Right lobe of liver (tissue), 6 donors: ENCODE results near the gene AUH. TPM values are rescaled to one million over a fixed set of nuclear protein-coding genes. Genes with fewer than 3 reads are reported as not detected.

ENCODE experiments used
- ATAC-seq, 4 donors: fragments of 200-7000 bp; cut with Tn5 transposase; one replicate each; pipeline ENCODE4 v1.9.1; 2020; ENCODE audit warnings: mild to moderate bottlenecking in 4 of 4, moderate library complexity in 4 of 4
- DNase-seq, 3 donors: peaks; one replicate each; pipeline ENCODE4 v3.0.0-alpha.2; 2020
- H3K27ac ChIP-seq, 3 donors: fragments of 200-600 bp; one replicate each; pipeline ENCODE4 v1.8.0; 2022
- H3K27me3 ChIP-seq, 2 donors: fragments of 200-600 bp; one replicate each; pipeline ENCODE4 v1.8.0; 2022
- H3K36me3 ChIP-seq, 4 donors: fragments of 200-600 bp; sonication (generic) in 1 of 4; one replicate each; pipeline versions ENCODE4 v1.5.1 to v1.8.0; 2017 to 2022; ENCODE audit warnings: control low read depth in 1 of 4
- H3K4me1 ChIP-seq, 4 donors: fragments of 200-600 bp; sonication (generic) in 1 of 4; one replicate each; pipeline versions ENCODE4 v1.5.1 to v1.8.0; 2017 to 2022; ENCODE audit warnings: control low read depth in 1 of 4
- H3K4me3 ChIP-seq, 3 donors: fragments of 200-600 bp; one replicate each; pipeline ENCODE4 v1.8.0; 2022
- H3K9me3 ChIP-seq, 4 donors: fragments of 200-600 bp; sonication (generic) in 1 of 4; one replicate each; pipeline versions ENCODE4 v1.5.1 to v1.8.0; 2017 to 2022; ENCODE audit warnings: control low read depth in 1 of 4
- CTCF ChIP-seq, 4 donors: fragments of 200-600 bp in 3 of 4; fragments of 450-650 bp in 1 of 4; IDR thresholded peaks; one replicate each; pipeline versions ENCODE4 v1.5.1 to v1.8.0; 2016 to 2022; ENCODE audit warnings: antibody characterized with exemption in 4 of 4, mild to moderate bottlenecking in 2 of 4
- POLR2A ChIP-seq: fragments of 450-650 bp; IDR thresholded peaks from one replicate; pipeline ENCODE4 v1.6.1; 2017; ENCODE audit warnings: antibody characterized with exemption, mild to moderate bottlenecking
- WGBS: methylation state at CpG from one replicate; pipeline ENCODE4 v1.1.6; 2018; ENCODE audit warnings: low coverage, low lambda C conversion rate; ENCODE audit not compliant: insufficient coverage; ENCODE audit errors: missing lambda C conversion rate; 5-methylcytosine and 5-hydroxymethylcytosine counted together
- intact Hi-C, 2 donors: fragments of 100-400 bp; cut with DNase I; formaldehyde crosslinking; loops; one replicate each; pipeline versions ENCODE4 v1.11.2 to v1.14.1; 2022
- total RNA-seq, 6 experiments: library from RNA; depleted of rRNA in 2 of 6; stranded (reverse); fragments of >200 nt in 2 of 6; fragmentation: NEBNext Ultra II Directional in 3 of 6; extraction: Animal tissue kit (Norgen Biotek cat#: 25700) in 3 of 6; gene quantifications; one replicate each; pipeline versions ENCODE4 v1.1.0 to v1.2.4, GENCODE V29; 2016 to 2023
- donor health status: DM: no; HTN: yes; CAD: no.
- donor health status: DM: no; HTN: no; CAD: no.
- donor health status: DM: no; HTN: no; CAD: no.
- donor health status: DM: no; HTN: yes; CAD: no.
- donor health status: DM: no; HTN: yes; CAD: no.

Gene AUH
- total RNA-seq, 6 experiments from 2014 or later, result 12.0 to 22.4 (median 18.4) TPM

GRCh38 chr9:91178281-91179236, 183.2 kb downstream of the AUH start:
- intact Hi-C loops, result no loop called here
- ATAC-seq, result no peak
- Histone ChIP-seq H3K27me3 (no peaks in the 10 kb centered on the region), H3K4me1 (peaks cover 0 to 2% (median 0%) of the 10 kb centered on the region in 4 donors), H3K36me3 (no peaks in the 10 kb centered on the region), H3K4me3 (no peak overlapping the region), H3K9me3 (no peaks in the 10 kb centered on the region), H3K27ac (no peak overlapping the region)
- 93% methylated on average over 6 of the region's 15 CpGs for WGBS
- TF ChIP-seq CTCF (IDR thresholded peaks at IDR 0.05) (no peak), POLR2A (no peak)
- peak in 1 of 3 donors; percentile 38 for DNase-seq

GRCh38 chr9:91177661-91178280, 183.9 kb downstream of the AUH start:
- no peaks in the 10 kb centered on the region for H3K9me3 ChIP-seq
- H3K27me3 ChIP-seq, result no peaks in the 10 kb centered on the region
- H3K27ac ChIP-seq, result no peak overlapping the region
- 70% methylated on average over 7 of the region's 15 CpGs for WGBS
- no peak overlapping the region for H3K4me3 ChIP-seq
- H3K4me1 ChIP-seq, result peaks cover 0 to 2% (median 0%) of the 10 kb centered on the region in 4 donors
- H3K36me3 ChIP-seq, result no peaks in the 10 kb centered on the region
- DNase-seq, result peak in 1 of 3 donors; percentile 44
- ATAC-seq, result peak in 3 of 4 donors; percentile 18 to 37 (median 25)
- intact Hi-C loops, result no loop called here
- TF ChIP-seq CTCF (IDR thresholded peaks at IDR 0.05), result no peak
- no peak for TF ChIP-seq POLR2A

DNA sequence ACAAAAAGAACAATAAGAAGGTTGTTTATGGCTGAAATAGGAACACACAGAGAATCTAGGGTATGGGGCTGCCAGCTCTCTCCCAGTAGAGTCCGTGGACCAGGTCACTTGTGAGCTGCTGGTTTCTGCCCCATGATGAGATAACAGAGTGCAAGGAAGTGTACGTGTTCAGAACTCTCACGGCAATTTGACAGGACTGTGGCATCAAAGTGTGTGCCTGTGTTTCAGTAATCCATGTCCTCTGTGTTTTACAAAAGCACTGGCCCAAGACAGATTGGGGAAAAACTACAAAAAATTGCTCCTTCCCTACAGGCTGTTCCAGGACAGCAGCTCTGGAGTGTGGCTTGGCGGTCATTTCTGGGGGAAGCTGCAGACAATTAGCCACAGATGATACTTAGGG, 184.6 kb downstream of the AUH start:
- no peaks in the 10 kb centered on the region for H3K27me3 ChIP-seq
- H3K9me3 ChIP-seq, result no peaks in the 10 kb centered on the region
- no peaks in the 10 kb centered on the region for H3K36me3 ChIP-seq
- TF ChIP-seq CTCF (IDR thresholded peaks at IDR 0.05), result no peak
- TF ChIP-seq POLR2A, result no peak
- no peak overlapping the region for H3K27ac ChIP-seq
- H3K4me1 ChIP-seq, result no peaks in the 10 kb centered on the region
- no peak for ATAC-seq
- H3K4me3 ChIP-seq, result no peak overlapping the region
- intact Hi-C loops, result no loop called here
- peak in 1 of 3 donors; percentile 22 for DNase-seq
- 84% methylated on average over 2 of the region's 4 CpGs for WGBS

GRCh38 chr9:91176426-91176825, 185.3 kb downstream of the AUH start:
- no peaks in the 10 kb centered on the region for H3K36me3 ChIP-seq
- H3K9me3 ChIP-seq, result peaks cover 0 to 3% (median 0%) of the 10 kb centered on the region in 4 donors
- 84% methylated on average over 3 of the region's 7 CpGs for WGBS
- H3K4me1 ChIP-seq, result no peaks in the 10 kb centered on the region
- no peak for TF ChIP-seq CTCF (IDR thresholded peaks at IDR 0.05)
- ATAC-seq, result no peak
- no peaks in the 10 kb centered on the region for H3K27me3 ChIP-seq
- intact Hi-C loops, result no loop called here
- no peak overlapping the region for H3K27ac ChIP-seq
- H3K4me3 ChIP-seq, result no peak overlapping the region
- peak in 1 of 3 donors; percentile 24 for DNase-seq
